ENCODE data around the gene PCBP3.

The PCBP3 gene

GRCh38 chr21:45643021-45643980, at the start of gene PCBP3:
TSS of gene PCBP3 (plus strand) at chr21:45643725. CDS start at chr21:45850086, 206,361 bp downstream.
- DNase-seq = peak; percentile 97

- no peak for DNase-seq
These were observed 48.6 kb upstream of the PCBP3 start for GRCh38 chr21:45594721-45595489.

GRCh38 chr21:45595574-45596295, 47.8 kb upstream of the PCBP3 start:
- no peak for DNase-seq

GRCh38 chr21:45596704-45597318, 46.7 kb upstream of the PCBP3 start:
- peak; percentile 86 for DNase-seq

- DNase-seq = peak; percentile 24
These were observed 45.4 kb upstream of the PCBP3 start for GRCh38 chr21:45598109-45598508.

- DNase-seq = no peak
These were observed 44.9 kb upstream of the PCBP3 start for GRCh38 chr21:45598666-45599065.

- DNase-seq = peak; percentile 21
These were observed 44.4 kb upstream of the PCBP3 start for GRCh38 chr21:45599146-45599581.

- DNase-seq = peak; percentile 8
These were observed 43.3 kb upstream of the PCBP3 start for GRCh38 chr21:45600248-45600647.

GRCh38 chr21:45601551-45601950, 42.0 kb upstream of the PCBP3 start:
- peak; percentile 9 for DNase-seq

- no peak for DNase-seq
These were observed 41.4 kb upstream of the PCBP3 start for GRCh38 chr21:45602106-45602505.

- no peak for DNase-seq
These were observed 40.0 kb upstream of the PCBP3 start for GRCh38 chr21:45603481-45603880.

- peak; percentile 4 for DNase-seq
These were observed 38.8 kb upstream of the PCBP3 start for GRCh38 chr21:45604681-45605080.

GRCh38 chr21:45607021-45607908, 36.3 kb upstream of the PCBP3 start:
- DNase-seq = peak; percentile 33

- peak; percentile 6 for DNase-seq
These were observed 35.6 kb upstream of the PCBP3 start for GRCh38 chr21:45607909-45608295.

GRCh38 chr21:45608747-45609470, 34.6 kb upstream of the PCBP3 start:
- peak; percentile 30 for DNase-seq

- peak; percentile 21 for DNase-seq
These were observed 33.9 kb upstream of the PCBP3 start for GRCh38 chr21:45609616-45610015.

GRCh38 chr21:45611296-45611695, 32.2 kb upstream of the PCBP3 start:
- peak; percentile 11 for DNase-seq

- DNase-seq = peak; percentile 18
These were observed 31.4 kb upstream of the PCBP3 start for GRCh38 chr21:45611939-45612664.

GRCh38 chr21:45612665-45613019, 30.9 kb upstream of the PCBP3 start:
- peak; percentile 7 for DNase-seq

- DNase-seq = peak; percentile 14
These were observed 30.1 kb upstream of the PCBP3 start for GRCh38 chr21:45613396-45613795.

Measured in activated CD4-positive, CD25-positive, alpha-beta regulatory T cell treated with anti-CD3 and anti-CD28 coated beads, Interleukin-2, amount 50 U/mL, for 72 hours (primary cell).